ENCODE measurements around the gene NUDT4.
"Not testable (repeated sequence)": the region's sequence is repeated elsewhere in the genome, so short reads cannot be mapped to it uniquely, and the experiment has no call there.

The NUDT4 gene

GRCh38 chr12:93403988-93404803 is 26.5 kb downstream of the NUDT4 start:
- no peak for DNase-seq

- no peak for DNase-seq
Measured at GRCh38 chr12:93404961-93405849, 27.5 kb downstream of the NUDT4 start.

DNA sequence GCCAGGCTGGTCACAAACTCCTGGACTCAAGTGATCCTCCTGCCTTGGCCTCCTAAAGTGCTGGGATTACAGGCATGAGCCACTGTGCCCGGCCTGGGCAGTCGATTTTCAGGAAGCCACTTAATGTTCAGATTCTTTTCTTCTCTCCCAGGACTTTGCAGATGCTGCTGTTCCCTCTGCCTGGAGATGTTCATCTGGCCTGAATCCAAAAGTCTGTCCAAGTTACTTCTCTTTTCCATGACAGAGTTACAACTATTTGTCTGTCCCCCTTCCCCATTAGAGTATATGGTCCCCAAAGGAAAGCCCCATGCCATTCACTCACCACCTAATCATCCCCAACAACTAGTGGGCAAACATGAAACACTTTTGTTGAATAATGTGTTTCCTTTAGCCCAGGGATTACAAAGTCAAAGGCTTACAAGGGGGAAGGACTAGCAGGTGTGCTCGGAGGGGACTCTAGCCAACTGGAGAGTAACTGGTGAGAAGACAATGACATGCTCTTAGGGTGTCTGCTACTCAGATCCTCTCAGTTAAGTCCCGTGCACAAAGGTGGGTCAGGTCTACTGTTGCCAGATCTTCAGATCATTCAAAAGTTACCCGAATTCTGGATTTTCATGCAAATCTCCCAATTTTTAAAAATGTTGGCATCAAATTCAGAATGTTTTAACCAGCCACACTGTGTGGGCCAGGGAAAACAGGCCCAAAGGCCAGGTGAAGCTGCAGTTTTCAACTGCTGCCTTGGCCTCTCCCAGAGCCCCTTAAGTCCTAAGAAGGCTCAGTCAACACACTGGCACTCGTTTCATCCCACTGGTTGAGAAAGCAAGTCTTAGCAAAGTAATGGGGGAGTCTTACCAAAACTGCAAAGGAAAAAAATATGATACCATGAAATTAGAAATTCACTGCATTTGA is 29.6 kb downstream of the NUDT4 start:
- DNase-seq, result no peak

DNA sequence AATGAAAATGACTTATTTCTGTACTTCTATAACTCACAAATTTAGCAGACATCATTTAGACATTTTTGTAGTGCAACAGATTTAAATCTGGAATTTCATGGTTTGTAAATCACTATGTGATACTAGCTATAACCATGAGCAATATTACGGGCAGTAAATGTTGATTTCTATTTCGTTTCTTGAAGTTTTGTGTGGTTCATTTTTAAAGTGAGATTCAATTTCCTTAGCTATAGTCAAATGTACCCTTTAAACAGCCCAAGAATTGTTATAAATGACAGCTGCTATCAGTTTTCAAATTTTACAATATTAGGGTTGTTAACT is 30.2 kb downstream of the NUDT4 start:
- no peak for DNase-seq

GRCh38 chr12:93408813-93409212 is 31.1 kb downstream of the NUDT4 start:
- no peak for DNase-seq

- not testable (repeated sequence) for DNase-seq
Measured at GRCh38 chr12:93409343-93410187, 31.8 kb downstream of the NUDT4 start.

- not testable (repeated sequence) for DNase-seq
Measured at GRCh38 chr12:93411060-93411459, 33.3 kb downstream of the NUDT4 start.

- DNase-seq, result not testable (repeated sequence)
Measured at GRCh38 chr12:93412396-93412795, 34.7 kb downstream of the NUDT4 start.

- no peak for DNase-seq
Measured at GRCh38 chr12:93413064-93413463, 35.3 kb downstream of the NUDT4 start.

DNA sequence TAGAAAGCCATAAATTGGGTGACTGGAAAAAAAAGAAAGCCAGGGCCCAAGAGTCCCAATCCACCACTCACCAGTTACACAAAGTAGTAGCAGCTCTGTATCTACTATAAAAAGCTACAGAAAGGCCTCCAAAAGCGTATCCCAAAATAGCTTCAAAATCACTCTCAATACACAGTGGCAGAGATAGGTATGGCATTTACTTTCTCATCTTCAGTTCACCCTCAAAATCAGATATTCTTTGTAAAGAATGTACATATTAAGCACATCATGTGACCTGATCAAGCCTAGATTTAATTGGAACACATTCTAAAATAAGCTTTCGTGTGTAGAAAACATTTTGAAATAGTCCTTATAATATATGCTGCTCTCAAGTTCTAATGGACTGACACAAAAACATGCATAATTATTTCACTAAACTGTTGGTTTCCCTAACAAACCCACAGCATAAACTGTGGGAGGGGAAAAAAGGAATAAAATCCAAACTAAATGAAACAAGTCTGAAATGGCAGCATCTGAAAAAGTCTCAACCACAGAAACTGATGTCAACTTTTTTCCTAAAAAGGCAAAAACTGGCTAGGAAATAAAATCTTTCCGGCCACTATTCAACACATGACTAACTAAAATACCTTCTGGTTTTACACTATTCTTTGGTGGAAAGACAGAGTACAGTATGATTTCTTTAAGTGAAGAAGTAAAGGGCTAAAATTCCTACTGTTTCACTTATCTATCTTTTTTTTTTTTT is 38.2 kb downstream of the NUDT4 start:
- no peak for DNase-seq

- no peak for DNase-seq
Measured at GRCh38 chr12:93417967-93418480, 40.3 kb downstream of the NUDT4 start.

GRCh38 chr12:93419388-93420034 is 41.8 kb downstream of the NUDT4 start:
- DNase-seq, result no peak

DNA sequence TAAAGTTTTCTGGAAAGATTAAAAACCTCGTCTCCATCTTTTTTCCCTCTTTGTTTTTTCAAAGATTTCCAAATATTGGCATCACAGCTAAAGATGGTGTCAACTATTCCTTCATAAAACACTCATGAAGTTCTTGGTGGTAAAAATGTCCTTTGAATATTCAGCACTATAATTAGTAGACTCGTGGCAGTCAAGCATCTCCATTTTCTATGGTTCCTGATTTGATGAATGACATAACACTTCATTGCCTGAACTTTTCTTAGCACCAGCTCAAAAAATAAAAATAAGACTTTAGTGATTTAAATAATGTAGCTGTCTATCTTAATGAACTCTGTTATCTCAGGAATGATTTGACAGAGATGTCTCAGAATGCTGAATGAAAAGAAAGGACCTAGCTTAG is 44.3 kb downstream of the NUDT4 start:
- DNase-seq, result no peak

GRCh38 chr12:93425736-93426411 is 48.1 kb downstream of the NUDT4 start:
- DNase-seq, result no peak

GRCh38 chr12:93426412-93426805 is 48.7 kb downstream of the NUDT4 start:
- no peak for DNase-seq

DNA sequence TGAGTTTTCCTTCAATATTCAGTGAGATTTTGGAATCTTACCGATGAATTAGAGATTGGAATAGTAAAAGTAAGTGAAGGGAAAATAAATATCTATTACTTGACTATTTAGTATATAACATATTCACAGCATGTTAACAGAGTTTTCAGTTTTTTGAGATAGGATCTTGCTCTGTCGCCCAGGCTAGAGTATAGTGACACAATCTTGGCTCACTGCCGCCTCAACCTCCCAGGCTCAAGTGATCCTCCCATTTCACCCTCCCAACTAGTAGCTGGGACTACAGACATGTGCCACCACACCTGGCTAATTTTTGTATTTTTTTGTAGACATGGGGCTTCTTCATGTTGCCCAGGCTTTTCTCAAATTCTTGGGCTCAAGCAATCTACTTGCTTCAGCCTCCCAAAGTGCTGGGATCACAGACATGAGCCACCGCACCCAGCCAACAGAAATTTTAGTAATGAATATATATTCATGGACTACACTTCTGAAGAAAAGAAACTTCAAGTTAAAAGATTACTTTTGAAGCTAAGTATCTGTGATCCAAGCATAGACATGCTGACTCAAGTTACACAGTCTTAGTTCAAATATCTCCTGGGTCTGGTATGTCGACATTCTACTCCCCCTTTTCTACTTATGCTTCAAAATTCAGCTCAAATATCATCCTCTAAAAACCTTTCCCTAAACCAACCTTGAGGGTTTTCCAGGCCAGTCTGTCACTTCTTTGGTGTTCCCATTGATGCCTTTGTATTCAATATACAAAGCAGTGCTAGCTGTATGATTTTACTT is 50.2 kb downstream of the NUDT4 start:
- DNase-seq, result no peak

GRCh38 chr12:93429448-93429847 is 51.7 kb downstream of the NUDT4 start:
- DNase-seq, result no peak

DNA sequence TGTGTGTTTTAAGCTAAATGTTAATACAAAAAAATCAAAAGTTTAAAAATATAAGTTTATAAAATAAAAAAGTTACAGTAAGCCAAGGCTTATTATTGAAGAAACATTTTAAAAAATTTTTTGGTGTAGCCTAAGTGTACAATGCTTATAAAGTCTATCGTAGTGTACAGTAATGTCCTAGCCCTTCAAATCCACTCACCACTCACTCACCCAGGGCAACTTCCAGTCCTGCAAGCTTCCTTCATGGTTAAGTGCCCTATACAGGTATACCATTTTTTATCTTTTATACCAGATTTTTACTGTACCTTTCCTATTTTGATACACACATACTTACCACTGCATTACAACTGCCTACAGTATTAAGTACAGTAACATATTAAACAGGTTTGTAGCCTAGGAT is 52.1 kb downstream of the NUDT4 start:
- DNase-seq, result no peak

GRCh38 chr12:93430280-93430679 is 52.6 kb downstream of the NUDT4 start:
- DNase-seq, result no peak
